HEK293 (cell line): ENCODE measurements around the gene GOSR2.

Experiments
- CTCF ChIA-PET: fragments of 350-600 bp; formaldehyde crosslinking; extraction: SDS; loops from one replicate; lab custom pipeline; 2021; ENCODE audit warnings: antibody characterized with exemption; lab: Yijun Ruan, JAX
- POLR2A ChIA-PET: fragments of 300-600 bp; formaldehyde crosslinking; extraction: SDS; loops from one replicate; lab custom pipeline; 2020; ENCODE audit warnings: antibody characterized with exemption, inconsistent platforms; lab: Yijun Ruan, JAX
- H3K27ac ChIP-seq: fragments of 200-500 bp; sonication (Bioruptor generic); 2 replicates; pipeline ENCODE4 v1.5.1; 2014; ENCODE audit warnings: low read depth, low read length, control low read depth, inconsistent platforms; ENCODE audit errors: extremely low read depth
- H3K36me3 ChIP-seq, 2 experiments: fragments of 200-500 bp in 1 of 2; sonication (Bioruptor generic) in 1 of 2; 1 replicate in 1 of 2; 2 replicates in 1 of 2; pipeline ENCODE4 v1.5.1; 2014 to 2017; ENCODE audit warnings: inconsistent platforms in 2 of 2, low read length in 2 of 2; ENCODE audit not compliant: control insufficient read depth in 2 of 2, insufficient read depth in 1 of 2
- H3K4me1 ChIP-seq: fragments of 200-500 bp; sonication (Bioruptor generic); 2 replicates; pipeline ENCODE4 v1.5.1; 2014; ENCODE audit warnings: mild to moderate bottlenecking, low read length, inconsistent platforms; ENCODE audit not compliant: control insufficient read depth, insufficient read depth
- H3K4me3 ChIP-seq: 2 replicates; pipeline ENCODE4 v1.5.1; 2011; ENCODE audit warnings: low read depth, mild to moderate bottlenecking, control low read depth, low read length, moderate library complexity
- H3K9me3 ChIP-seq: fragments of 200-500 bp; sonication (Bioruptor generic); 2 replicates; pipeline ENCODE4 v1.5.1; 2014; ENCODE audit warnings: low read depth, low read length, inconsistent platforms; ENCODE audit not compliant: control insufficient read depth, insufficient read depth
- ZBTB1 ChIP-seq: fragments of 450-650 bp; formaldehyde crosslinking; IDR thresholded peaks from 2 replicates; pipeline ENCODE4 v1.5.1; 2016; ENCODE audit warnings: missing biosample characterization, missing genetic modification characterization
- ZBTB48 ChIP-seq: fragments of 450-650 bp; formaldehyde crosslinking; IDR thresholded peaks from 2 replicates; pipeline ENCODE4 v1.5.1; 2016; ENCODE audit warnings: missing biosample characterization, missing genetic modification characterization
- ZIC2 ChIP-seq: fragments of 450-650 bp; formaldehyde crosslinking; IDR thresholded peaks from 2 replicates; pipeline ENCODE4 v1.5.1; 2016; ENCODE audit warnings: missing biosample characterization, missing genetic modification characterization
- ZNF155 ChIP-seq: fragments of 450-650 bp; formaldehyde crosslinking; IDR thresholded peaks from 2 replicates; pipeline ENCODE4 v1.5.1; 2016; ENCODE audit warnings: missing biosample characterization, missing genetic modification characterization
- ZNF157 ChIP-seq: fragments of 450-650 bp; formaldehyde crosslinking; IDR thresholded peaks from 2 replicates; pipeline ENCODE4 v1.5.1; 2016; ENCODE audit warnings: missing biosample characterization, missing genetic modification characterization
- ZNF302 ChIP-seq: fragments of 450-650 bp; formaldehyde crosslinking; IDR thresholded peaks from 2 replicates; pipeline ENCODE4 v1.5.1; 2016; ENCODE audit warnings: missing biosample characterization, missing genetic modification characterization, low read depth
- ZNF423 ChIP-seq: fragments of 450-650 bp; formaldehyde crosslinking; IDR thresholded peaks from 2 replicates; pipeline ENCODE4 v1.5.1; 2016; ENCODE audit warnings: missing biosample characterization, missing genetic modification characterization
- ZNF48 ChIP-seq: fragments of 450-650 bp; formaldehyde crosslinking; IDR thresholded peaks from 2 replicates; pipeline ENCODE4 v1.5.1; 2016; ENCODE audit warnings: missing biosample characterization, missing genetic modification characterization
- ZNF518A ChIP-seq: fragments of 450-650 bp; formaldehyde crosslinking; conservative IDR thresholded peaks from 2 replicates; pipeline ENCODE4 v1.5.1; 2016; ENCODE audit warnings: low read depth, missing biosample characterization, missing genetic modification characterization
- ZNF530 ChIP-seq: fragments of 450-650 bp; formaldehyde crosslinking; IDR thresholded peaks from 2 replicates; pipeline ENCODE4 v1.5.1; 2016; ENCODE audit warnings: low read depth, missing biosample characterization, missing genetic modification characterization
- ZNF544 ChIP-seq: fragments of 450-650 bp; formaldehyde crosslinking; IDR thresholded peaks from 2 replicates; pipeline ENCODE4 v1.5.0; 2017; ENCODE audit warnings: missing biosample characterization, missing genetic modification characterization
- ZNF571 ChIP-seq: fragments of 450-650 bp; formaldehyde crosslinking; IDR thresholded peaks from 2 replicates; pipeline ENCODE4 v1.5.0; 2017; ENCODE audit warnings: missing biosample characterization, missing genetic modification characterization
- ZNF747 ChIP-seq: fragments of 450-650 bp; formaldehyde crosslinking; IDR thresholded peaks from 2 replicates; pipeline ENCODE4 v1.5.1; 2016; ENCODE audit warnings: missing biosample characterization, missing genetic modification characterization
- ZNF76 ChIP-seq: fragments of 450-650 bp; formaldehyde crosslinking; IDR thresholded peaks from 2 replicates; pipeline ENCODE4; 2016; ENCODE audit warnings: low read depth, missing biosample characterization, missing genetic modification characterization, borderline replicate concordance
- ZNF777 ChIP-seq: fragments of 450-650 bp; formaldehyde crosslinking; IDR thresholded peaks from 2 replicates; pipeline ENCODE4 v1.5.1; 2017; ENCODE audit warnings: missing biosample characterization, missing genetic modification characterization, borderline replicate concordance
- TF ChIP-seq, protein P1 (sequence below): fragments of 450-650 bp; formaldehyde crosslinking; IDR thresholded peaks from 2 replicates; pipeline ENCODE4 v1.5.1; 2016; ENCODE audit warnings: missing biosample characterization, missing genetic modification characterization

The GOSR2 gene

GRCh38 chr17:46879101-46879500 lies 43.9 kb upstream of the GOSR2 start:
- no peaks in the 10 kb centered on the region for H3K36me3 ChIP-seq
- ChIA-PET CTCF (interaction anchor here (0.6 to 1.0 kb wide), 3 partner anchors 10 to 255 kb away, joined by 3 to 4 read pairs (median 3); no protein-coding TSS in a partner anchor), POLR2A (no interaction called here)
- no peaks in the 10 kb centered on the region for H3K4me1 ChIP-seq
- H3K4me3 ChIP-seq = no peak overlapping the region
- no peak overlapping the region for H3K27ac ChIP-seq
- TF ChIP-seq ZNF544 (tag by site-specific recombination) (no peak), ZBTB48 (tag by site-specific recombination) (no peak), ZNF76 (tag by site-specific recombination) (no peak), ZNF48 (tag by site-specific recombination) (no peak), ZNF423 (no peak), ZNF777 (no peak), ZBTB1 (tag by site-specific recombination) (no peak), ZNF530 (tag by site-specific recombination) (no peak), ZNF302 (no peak), ZNF747 (tag by site-specific recombination) (no peak)
- TF ChIP-seq, protein P1, sequence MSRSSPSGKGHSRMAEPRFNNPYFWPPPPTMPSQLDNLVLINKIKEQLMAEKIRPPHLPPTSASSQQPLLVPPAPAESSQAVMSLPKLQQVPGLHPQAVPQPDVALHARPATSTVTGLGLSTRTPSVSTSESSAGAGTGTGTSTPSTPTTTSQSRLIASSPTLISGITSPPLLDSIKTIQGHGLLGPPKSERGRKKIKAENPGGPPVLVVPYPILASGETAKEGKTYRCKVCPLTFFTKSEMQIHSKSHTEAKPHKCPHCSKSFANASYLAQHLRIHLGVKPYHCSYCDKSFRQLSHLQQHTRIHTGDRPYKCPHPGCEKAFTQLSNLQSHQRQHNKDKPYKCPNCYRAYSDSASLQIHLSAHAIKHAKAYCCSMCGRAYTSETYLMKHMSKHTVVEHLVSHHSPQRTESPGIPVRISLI (tag by site-specific recombination) = no peak
- H3K9me3 ChIP-seq = no peaks in the 10 kb centered on the region

DNA sequence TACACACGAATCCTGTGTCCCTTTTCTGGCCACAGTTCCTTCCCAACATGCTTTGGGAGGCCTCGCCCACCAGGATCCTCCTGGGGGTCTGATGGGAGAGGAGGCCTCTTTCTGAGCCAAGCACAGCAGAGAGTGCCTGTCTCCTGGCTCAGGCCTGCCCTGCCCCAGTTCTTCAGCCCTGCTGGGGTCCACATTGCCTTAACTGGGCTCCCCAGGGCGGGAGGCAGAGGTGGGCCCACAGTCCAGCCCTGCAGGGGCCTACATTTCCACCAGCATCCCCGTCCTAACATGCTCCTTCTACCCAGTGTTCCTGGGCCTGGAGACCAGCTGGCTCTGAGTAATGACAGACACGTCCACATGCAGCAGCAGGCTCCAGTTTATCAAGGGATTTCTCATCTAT lies 41.9 kb upstream of the GOSR2 start:
- TF ChIP-seq ZNF155 (tag by site-specific recombination) (no peak), ZIC2 (tag by site-specific recombination) (peak; percentile 30; the same call in 1 of the 2 replicates)
- TF ChIP-seq, all 188 proteins: peak for 1
- Histone ChIP-seq H3K36me3 (no peaks in the 10 kb centered on the region), H3K4me1 (no peaks in the 10 kb centered on the region), H3K9me3 (no peaks in the 10 kb centered on the region), H3K4me3 (no peak overlapping the region), H3K27ac (no peak overlapping the region)
- ChIA-PET POLR2A (no interaction called here), CTCF (no interaction called here)

- POLR2A ChIA-PET = no interaction called here
- H3K27ac ChIP-seq = no peak overlapping the region
- H3K4me3 ChIP-seq = no peak overlapping the region
- CTCF ChIA-PET = no interaction called here
- no peaks in the 10 kb centered on the region for H3K4me1 ChIP-seq
- no peaks in the 10 kb centered on the region for H3K36me3 ChIP-seq
- no peaks in the 10 kb centered on the region for H3K9me3 ChIP-seq
- TF ChIP-seq ZNF777 = no peak
- no peak for TF ChIP-seq ZNF76 (tag by site-specific recombination)
- no peak for TF ChIP-seq ZNF157 (tag by site-specific recombination)
- TF ChIP-seq ZNF518A (tag by site-specific recombination) = no peak
- no peak for TF ChIP-seq ZNF571 (tag by site-specific recombination)
These were observed 40.3 kb upstream of the GOSR2 start for GRCh38 chr17:46882666-46883065.
